DMS79 treated with DMSO at 0.1 percent for 48 hours (cell line): ENCODE results near the gene LCLAT1.
"Not testable (repeated sequence)": the region's sequence is repeated elsewhere in the genome, so short reads cannot be mapped to it uniquely, and the experiment has no call there.

Experiments
- DNase-seq: peaks from one replicate; lab custom pipeline; 2025; lab: John Stamatoyannopoulos, UW

The LCLAT1 gene

DNA sequence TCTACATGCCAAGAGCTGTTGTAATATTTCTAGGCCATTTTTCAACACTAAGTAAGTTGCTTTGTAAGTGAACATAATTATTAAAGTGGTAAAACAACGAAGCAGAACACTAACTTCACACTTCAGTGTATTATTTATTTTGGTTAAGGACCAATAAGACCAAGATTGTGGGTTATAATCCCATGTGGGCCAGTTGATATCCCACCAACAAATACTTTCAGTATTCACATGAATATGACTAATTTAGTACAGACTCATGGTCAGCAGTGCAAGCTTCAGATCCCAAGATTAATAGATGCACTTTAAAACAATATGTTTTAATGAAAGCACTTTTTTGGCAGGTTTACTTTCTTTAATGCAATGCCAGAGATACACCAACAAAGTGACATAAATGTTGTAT, 154.3 kb downstream of the LCLAT1 start:
- no peak for DNase-seq

- DNase-seq, result no peak
These were observed 158.2 kb downstream of the LCLAT1 start for GRCh38 chr2:30605197-30605596.

DNA sequence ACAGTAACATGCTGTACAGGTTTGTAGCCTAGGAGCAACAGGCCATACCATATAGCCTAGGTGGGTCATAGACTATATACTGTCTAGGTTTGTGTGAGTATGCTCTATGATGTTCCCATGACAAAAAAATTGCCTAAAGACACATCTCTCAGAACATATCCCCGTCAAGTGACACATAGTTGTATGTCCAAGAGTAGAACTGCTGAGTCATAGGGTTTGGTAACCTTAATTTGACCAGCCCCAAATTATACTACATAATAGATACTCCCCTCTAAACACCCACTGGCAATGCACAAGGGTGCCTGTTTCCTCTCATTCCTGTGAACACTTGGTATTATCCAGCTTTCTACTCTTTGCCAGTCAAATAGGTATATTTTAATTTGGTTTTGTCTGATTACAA, 161.6 kb downstream of the LCLAT1 start:
- no peak for DNase-seq

DNA sequence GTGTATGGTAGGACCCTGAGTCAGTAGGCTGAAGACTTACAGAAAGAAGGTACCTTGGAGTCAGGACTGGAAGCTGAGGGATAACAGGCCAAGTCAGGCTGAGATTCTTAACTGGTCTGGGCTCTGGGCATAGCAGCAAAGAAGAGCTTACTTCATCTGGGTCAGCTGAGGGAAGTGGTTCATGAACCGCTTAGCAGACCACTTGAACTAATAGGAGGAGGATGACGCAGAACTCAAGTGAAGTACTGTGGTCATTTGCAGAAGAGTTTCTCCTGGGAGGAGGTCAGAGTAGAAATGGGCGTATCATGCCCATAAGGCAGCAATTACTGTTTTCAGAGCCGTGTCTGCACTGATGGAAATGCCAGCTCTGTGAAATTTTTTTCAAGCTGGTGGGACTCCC, 164.5 kb downstream of the LCLAT1 start:
- DNase-seq, result peak; percentile 84

DNA sequence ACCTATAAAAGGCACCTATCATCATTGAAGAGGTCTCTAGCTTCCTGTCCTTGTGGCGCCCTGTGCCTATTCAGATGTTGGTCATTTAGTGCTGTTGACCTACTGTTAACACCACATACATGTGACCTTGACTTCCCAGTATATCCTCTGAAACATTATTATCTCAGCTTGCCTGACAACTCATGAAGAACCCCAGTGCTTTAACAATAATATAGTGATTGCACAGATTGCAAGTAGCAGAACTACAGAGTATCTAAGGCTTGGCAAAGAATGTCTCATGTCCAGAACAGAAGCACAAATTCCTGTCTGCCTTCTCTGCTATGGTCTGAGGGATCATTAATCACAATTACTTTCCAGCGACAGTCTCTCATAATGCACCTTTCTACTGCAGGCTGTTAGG, 165.3 kb downstream of the LCLAT1 start:
- peak; percentile 24 for DNase-seq

DNA sequence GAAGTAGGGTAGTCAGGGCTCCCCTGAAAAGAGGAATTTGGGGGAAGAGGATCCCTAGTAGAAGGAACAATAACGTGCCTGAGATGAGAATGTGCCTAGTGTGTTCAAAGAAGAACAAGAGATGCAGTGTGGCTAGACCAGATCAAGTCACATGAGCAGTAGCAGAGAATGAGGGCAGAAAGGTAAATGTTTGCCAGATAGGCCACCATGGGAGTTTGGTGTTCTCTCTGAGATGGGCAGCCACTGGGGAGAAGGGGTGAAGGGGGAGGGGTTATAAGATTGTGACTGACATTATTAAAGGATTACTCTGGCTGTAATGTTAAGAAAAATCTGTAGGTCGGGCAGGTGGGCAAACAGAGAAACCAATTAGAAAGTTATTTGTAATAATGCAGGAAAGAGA, 166.0 kb downstream of the LCLAT1 start:
- no peak for DNase-seq

GRCh38 chr2:30614227-30614626, 167.2 kb downstream of the LCLAT1 start:
- DNase-seq, result not testable (repeated sequence)

- DNase-seq, result no peak
These were observed 168.9 kb downstream of the LCLAT1 start for GRCh38 chr2:30615926-30616325.

GRCh38 chr2:30620102-30620501, 173.1 kb downstream of the LCLAT1 start:
- no peak for DNase-seq

- no peak for DNase-seq
These were observed 174.8 kb downstream of the LCLAT1 start for GRCh38 chr2:30621836-30622235.

GRCh38 chr2:30622452-30622851, 175.4 kb downstream of the LCLAT1 start:
- DNase-seq, result peak; percentile 97

- no peak for DNase-seq
These were observed 178.2 kb downstream of the LCLAT1 start for GRCh38 chr2:30625276-30625675.

DNA sequence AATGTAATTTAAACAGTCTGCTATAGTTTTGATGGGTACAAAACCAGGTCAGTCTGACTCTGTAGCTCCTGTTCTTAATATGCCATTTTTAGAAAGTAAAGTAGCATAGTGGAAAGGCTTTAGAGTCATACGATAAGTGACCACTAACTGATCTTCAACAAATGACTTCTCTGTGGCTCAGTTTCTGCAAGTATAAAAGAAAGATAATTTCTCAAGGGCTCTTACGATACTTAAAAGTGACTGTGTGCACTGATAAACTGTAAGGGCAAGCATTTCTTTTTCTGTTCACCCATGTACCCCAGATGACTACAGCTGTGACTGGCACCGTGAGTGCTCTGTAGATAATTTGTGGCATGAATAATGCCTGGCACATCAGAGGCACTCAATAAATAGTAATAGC, 178.7 kb downstream of the LCLAT1 start:
- peak; percentile 26 for DNase-seq

GRCh38 chr2:30626397-30626796, 179.4 kb downstream of the LCLAT1 start:
- DNase-seq, result no peak

GRCh38 chr2:30627151-30627550, 180.1 kb downstream of the LCLAT1 start:
- DNase-seq, result no peak

GRCh38 chr2:30628341-30628740, 181.3 kb downstream of the LCLAT1 start:
- DNase-seq, result no peak

DNA sequence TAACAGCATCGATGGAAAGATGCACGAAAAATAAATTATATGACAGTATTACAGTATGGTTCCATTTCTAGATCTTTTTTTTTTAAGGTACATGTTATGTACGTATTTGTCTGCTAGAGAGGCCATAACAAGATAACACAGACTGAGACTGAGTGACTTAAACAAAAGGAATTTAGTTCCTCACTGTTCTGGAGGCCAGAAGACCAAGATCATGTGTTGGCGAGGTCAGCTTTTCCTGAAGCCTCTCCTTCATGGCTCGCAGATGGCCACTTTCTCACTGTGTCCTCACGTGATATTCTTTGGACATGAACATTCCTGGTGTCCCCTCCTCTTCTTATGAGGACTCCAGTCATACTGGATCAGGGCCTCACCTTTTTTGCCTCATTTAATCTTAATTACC, 182.8 kb downstream of the LCLAT1 start:
- no peak for DNase-seq

DNA sequence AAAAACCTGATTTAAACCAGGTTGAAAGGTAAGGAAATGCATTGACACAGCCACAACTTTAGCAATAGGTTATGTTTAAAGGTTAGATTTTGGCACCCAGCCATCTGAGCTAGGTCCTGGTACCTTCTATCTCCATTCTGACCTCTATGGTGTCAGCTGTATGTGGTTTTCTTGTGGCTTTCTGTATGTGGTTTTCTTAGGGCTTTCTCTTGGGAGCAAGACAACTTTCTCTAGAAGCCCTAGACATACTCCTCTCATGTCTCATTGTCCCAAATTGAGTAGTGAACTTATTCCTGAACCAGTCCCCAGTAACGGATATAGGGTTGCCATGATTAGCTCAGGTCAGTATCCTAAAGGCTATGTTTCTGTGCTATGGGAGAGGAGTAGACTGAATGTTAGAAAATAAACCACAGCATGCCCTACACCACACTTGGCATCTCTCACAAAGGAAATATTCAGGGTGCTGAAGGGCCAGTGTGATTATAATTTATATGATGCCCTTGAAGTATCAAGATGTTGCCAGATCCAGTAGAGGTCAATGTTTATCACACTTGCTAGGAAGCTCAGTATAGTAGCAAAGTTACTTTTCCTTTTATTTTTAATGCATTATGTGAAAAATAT, 184.1 kb downstream of the LCLAT1 start:
- no peak for DNase-seq

GRCh38 chr2:30633039-30633438, 186.0 kb downstream of the LCLAT1 start:
- DNase-seq, result no peak

DNA sequence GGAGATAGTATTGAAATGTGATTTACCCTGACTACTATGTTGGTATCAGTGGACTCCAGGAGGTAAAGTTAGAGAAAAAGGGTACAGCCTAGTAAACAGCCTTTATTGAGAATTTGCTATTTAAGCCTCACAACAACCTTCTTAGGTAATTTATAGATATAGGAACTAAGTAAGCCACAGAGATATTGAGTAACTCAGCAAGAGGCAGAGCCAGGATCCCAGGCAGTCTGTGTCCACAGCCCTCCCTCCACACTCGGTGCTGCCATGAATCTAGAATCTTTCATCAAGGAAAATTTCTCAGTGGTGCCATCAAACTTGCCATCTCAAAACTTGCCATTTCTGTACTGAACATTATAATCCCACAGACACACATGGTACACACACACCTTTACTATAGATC, 189.3 kb downstream of the LCLAT1 start:
- DNase-seq, result no peak

DNA sequence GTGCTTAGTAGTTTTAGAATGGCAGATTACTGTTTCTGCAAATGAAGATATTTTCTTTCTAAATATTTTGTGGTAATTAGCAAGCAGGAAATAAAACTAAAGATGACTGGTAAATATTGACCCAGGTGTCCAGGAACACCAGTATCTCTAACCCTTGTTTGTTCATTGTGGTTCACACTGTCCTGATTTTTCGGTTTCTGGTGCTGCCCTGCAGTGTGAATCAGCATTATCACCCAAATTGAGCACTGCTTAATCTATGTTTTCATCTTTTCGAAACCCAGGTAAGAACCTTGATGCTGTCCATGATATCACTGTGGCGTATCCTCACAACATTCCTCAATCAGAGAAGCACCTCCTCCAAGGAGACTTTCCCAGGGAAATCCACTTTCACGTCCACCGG, 192.8 kb downstream of the LCLAT1 start:
- DNase-seq, result no peak

DNA sequence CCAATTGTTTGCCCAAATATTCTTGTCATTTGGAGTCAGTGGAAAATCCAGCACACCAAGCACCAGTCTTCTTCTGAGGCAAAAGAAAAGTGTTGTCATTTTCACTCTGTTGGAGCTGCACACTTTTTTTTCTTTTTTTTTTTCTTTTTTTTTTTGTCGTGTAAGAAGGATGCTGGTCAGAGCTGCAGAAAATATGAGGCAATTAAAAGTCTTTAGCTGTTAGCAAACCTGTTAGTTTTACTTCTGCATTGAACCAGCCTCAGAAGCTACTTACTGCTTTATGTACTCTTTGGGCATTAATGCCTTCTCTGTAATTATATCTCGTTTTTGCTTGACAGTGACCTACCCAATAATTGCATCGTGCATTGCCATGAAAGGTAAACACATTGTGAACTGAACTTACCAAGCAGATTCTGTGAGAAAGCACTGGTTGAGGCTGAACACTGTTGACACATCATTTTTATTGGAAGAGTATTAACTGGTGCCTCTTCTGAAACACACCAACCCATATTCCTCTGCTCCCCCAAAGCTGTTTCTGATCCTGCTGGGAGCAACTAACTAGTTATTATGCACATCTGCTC, 194.8 kb downstream of the LCLAT1 start:
- DNase-seq, result no peak

GRCh38 chr2:30643013-30643412, 196.0 kb downstream of the LCLAT1 start:
- not testable (repeated sequence) for DNase-seq

DNA sequence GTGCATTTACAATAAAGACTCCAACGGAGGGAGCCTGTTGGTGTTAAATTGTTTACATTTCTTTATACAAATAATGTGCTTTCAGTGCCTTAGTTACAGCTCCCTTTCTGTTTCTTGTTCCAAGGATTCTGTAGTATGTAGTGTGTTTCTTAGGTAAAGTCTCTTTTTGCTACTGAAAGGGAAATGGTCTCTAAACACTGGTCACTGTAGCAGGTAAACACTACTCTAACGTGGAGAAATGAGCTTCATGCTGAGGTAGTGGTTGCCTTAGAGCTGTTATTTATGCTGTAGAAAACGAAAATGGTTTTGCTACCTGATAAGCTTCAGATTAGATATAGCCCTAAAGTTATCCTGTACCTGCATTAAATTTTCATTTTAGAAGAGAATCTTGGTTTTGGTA, 196.6 kb downstream of the LCLAT1 start:
- DNase-seq, result no peak
